CD8-positive, alpha-beta memory T cell (primary cell): ENCODE results near the gene B3GNT5. TPM values are rescaled to one million over a fixed set of nuclear protein-coding genes. Genes with fewer than 3 reads are reported as not detected.

Experiments used
- CTCF ChIA-PET: fragments of 350-600 bp; sonication (Branson Sonifier 250); formaldehyde crosslinking; loops from one replicate; lab custom pipeline; 2021; ENCODE audit warnings: antibody characterized with exemption; lab: Charles Lee
- POLR2A ChIA-PET: fragments of 350-600 bp; sonication (Branson Sonifier 250); formaldehyde crosslinking; loops from one replicate; lab custom pipeline; 2021; ENCODE audit warnings: antibody characterized with exemption; lab: Charles Lee
- DNase-seq, 5 donors: peaks; one replicate each; pipeline versions ENCODE4 v3.0.0 to v3.0.0-alpha.2; 2020 to 2022; ENCODE audit warnings: mixed read lengths in 1 of 5
- H3K27ac ChIP-seq: one replicate; pipeline ENCODE4 v1.7.0; 2013; ENCODE audit warnings: low read depth, mild to moderate bottlenecking, low read length, moderate library complexity
- H3K27me3 ChIP-seq: 2 replicates; pipeline ENCODE4 v1.7.0; 2013; ENCODE audit warnings: low read length, mild to moderate bottlenecking; ENCODE audit not compliant: insufficient read depth, poor library complexity, severe bottlenecking
- H3K36me3 ChIP-seq: 2 replicates; pipeline ENCODE4 v1.7.0; 2013; ENCODE audit warnings: mild to moderate bottlenecking, low read length, moderate library complexity; ENCODE audit not compliant: insufficient read depth
- H3K4me1 ChIP-seq: 2 replicates; pipeline ENCODE4 v1.7.0; 2013; ENCODE audit warnings: mild to moderate bottlenecking, low read length, moderate library complexity; ENCODE audit not compliant: insufficient read depth
- H3K4me3 ChIP-seq: 2 replicates; pipeline ENCODE4 v1.7.0; 2013; ENCODE audit warnings: mild to moderate bottlenecking, low read length
- H3K9me3 ChIP-seq: 2 replicates; pipeline ENCODE4 v1.7.0; 2013; ENCODE audit warnings: mild to moderate bottlenecking, low read length
- H3K27ac Mint-ChIP-seq, 8 donors: one replicate each; pipeline ENCODE4 v1.8.0; 2020 to 2021; ENCODE audit warnings: mixed read lengths in 8 of 8, mild to moderate bottlenecking in 6 of 8, inconsistent platforms in 3 of 8, moderate library complexity in 3 of 8
- H3K27me3 Mint-ChIP-seq, 2 donors: one replicate each; pipeline ENCODE4 v1.8.0; 2020 to 2021; ENCODE audit warnings: mixed read lengths in 2 of 2, mild to moderate bottlenecking in 1 of 2, moderate library complexity in 1 of 2
- H3K36me3 Mint-ChIP-seq, 3 donors: one replicate each; pipeline ENCODE4 v1.8.0; 2020 to 2021; ENCODE audit warnings: mixed read lengths in 3 of 3, inconsistent platforms in 1 of 3, mild to moderate bottlenecking in 1 of 3
- H3K4me1 Mint-ChIP-seq, 3 donors: one replicate each; pipeline ENCODE4 v1.8.0; 2020 to 2021; ENCODE audit warnings: mixed read lengths in 3 of 3, inconsistent platforms in 1 of 3, mild to moderate bottlenecking in 1 of 3
- H3K4me3 Mint-ChIP-seq, 7 donors: one replicate each; pipeline ENCODE4 v1.8.0; 2020 to 2021; ENCODE audit warnings: mixed read lengths in 7 of 7, mild to moderate bottlenecking in 6 of 7, moderate library complexity in 4 of 7, inconsistent platforms in 2 of 7
- H3K9me3 Mint-ChIP-seq, 5 donors: one replicate each; pipeline ENCODE4 v1.8.0; 2020 to 2022; ENCODE audit warnings: mixed read lengths in 5 of 5, mild to moderate bottlenecking in 3 of 5, moderate library complexity in 2 of 5, inconsistent platforms in 1 of 5
- polyA plus RNA-seq: library from polyadenylated mRNA; unstranded; fragments of 300-500 nt; fragmentation: Illumina TruSeq; gene quantifications from one replicate; pipeline ENCODE4 v1.2.3, GENCODE V29; 2021
- total RNA-seq, 2 experiments: library from RNA; stranded (reverse); gene quantifications; one replicate each; pipeline ENCODE4 v1.2.3, GENCODE V29; 2021

Gene B3GNT5
- total and polyA plus RNA-seq, 3 experiments from 2014 or later: 10.0 TPM; not detected in 1

DNA sequence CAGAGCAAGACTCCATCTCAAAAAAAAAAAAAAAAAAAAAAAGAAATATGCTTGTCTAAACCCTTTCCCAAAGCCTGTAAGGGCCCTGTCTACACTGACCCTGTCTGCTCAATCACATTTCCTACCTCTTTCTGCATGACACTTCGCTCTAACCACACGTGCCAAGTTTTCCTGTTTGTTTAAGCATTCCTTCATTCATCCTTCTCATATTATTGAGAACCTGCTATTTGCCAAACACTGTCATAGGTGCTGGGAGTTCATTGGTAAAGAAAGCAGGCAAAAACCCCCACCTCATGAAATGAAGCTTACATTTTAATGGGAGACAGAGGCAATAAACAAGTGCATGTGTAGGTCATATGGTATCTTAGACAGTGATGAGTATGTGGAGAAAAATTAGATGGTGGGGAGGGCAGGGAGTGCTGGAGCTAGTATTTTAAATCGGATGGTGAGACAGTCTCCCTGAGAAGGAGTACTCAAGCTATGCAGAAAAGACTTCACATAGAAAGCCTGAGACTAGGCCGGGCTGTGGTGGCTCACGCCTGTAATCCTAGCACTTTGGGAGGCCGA lies 48.0 kb downstream of the B3GNT5 start:
- Histone ChIP-seq H3K36me3 (no peaks in the 10 kb centered on the region), H3K4me1 (no peaks in the 10 kb centered on the region), H3K4me3 (no peak overlapping the region), H3K9me3 (no peaks in the 10 kb centered on the region), H3K27me3 (no peaks in the 10 kb centered on the region), H3K27ac (no peak overlapping the region)
- H3K27ac Mint-ChIP-seq: peak overlapping the region in 1 of 8 donors; percentile 57
- CTCF ChIA-PET: no interaction called here
- H3K4me1 Mint-ChIP-seq: peaks cover 4 to 7% (median 6%) of the 10 kb centered on the region in 3 donors
- POLR2A ChIA-PET: interaction anchor here (0.6 kb wide), 1 partner anchor 36 kb away, joined by 6 read pairs; no protein-coding TSS in a partner anchor
- H3K36me3 Mint-ChIP-seq: peaks cover 7 to 20% (median 7%) of the 10 kb centered on the region in 3 donors
- DNase-seq: no peak
- no peaks in the 10 kb centered on the region for H3K27me3 Mint-ChIP-seq
- no peaks in the 10 kb centered on the region for H3K9me3 Mint-ChIP-seq
- H3K4me3 Mint-ChIP-seq: no peak overlapping the region

- ChIA-PET CTCF (interaction anchor here (0.8 kb wide), 1 partner anchor 80 kb away, joined by 3 read pairs; no protein-coding TSS in a partner anchor), POLR2A (no interaction called here)
- Mint-ChIP-seq H3K27ac (peak overlapping the region in 2 of 8 donors; percentile 1 to 31), H3K9me3 (no peaks in the 10 kb centered on the region), H3K27me3 (no peaks in the 10 kb centered on the region), H3K36me3 (peaks cover 0 to 13% (median 3%) of the 10 kb centered on the region in 3 donors), H3K4me3 (no peak overlapping the region), H3K4me1 (peaks cover 4 to 7% (median 6%) of the 10 kb centered on the region in 3 donors)
- H3K36me3 ChIP-seq: no peaks in the 10 kb centered on the region
- no peaks in the 10 kb centered on the region for H3K9me3 ChIP-seq
- DNase-seq: no peak
- no peaks in the 10 kb centered on the region for H3K4me1 ChIP-seq
- no peak overlapping the region for H3K4me3 ChIP-seq
- no peak overlapping the region for H3K27ac ChIP-seq
- no peaks in the 10 kb centered on the region for H3K27me3 ChIP-seq
These were observed 49.0 kb downstream of the B3GNT5 start for GRCh38 chr3:183301937-183302580.

- DNase-seq: no peak
- Histone ChIP-seq H3K9me3 (no peaks in the 10 kb centered on the region), H3K36me3 (no peaks in the 10 kb centered on the region), H3K4me1 (no peaks in the 10 kb centered on the region), H3K4me3 (no peak overlapping the region), H3K27ac (no peak overlapping the region), H3K27me3 (no peaks in the 10 kb centered on the region)
- CTCF ChIA-PET: no interaction called here
- Mint-ChIP-seq H3K27ac (peak overlapping the region in 2 of 8 donors; percentile 41 to 72), H3K36me3 (peaks cover 0 to 12% (median 0%) of the 10 kb centered on the region in 3 donors), H3K27me3 (no peaks in the 10 kb centered on the region), H3K9me3 (no peaks in the 10 kb centered on the region), H3K4me1 (peaks cover 4 to 7% (median 6%) of the 10 kb centered on the region in 3 donors), H3K4me3 (no peak overlapping the region)
- POLR2A ChIA-PET: no interaction called here
These were observed 50.6 kb downstream of the B3GNT5 start for GRCh38 chr3:183303690-183304089.

DNA sequence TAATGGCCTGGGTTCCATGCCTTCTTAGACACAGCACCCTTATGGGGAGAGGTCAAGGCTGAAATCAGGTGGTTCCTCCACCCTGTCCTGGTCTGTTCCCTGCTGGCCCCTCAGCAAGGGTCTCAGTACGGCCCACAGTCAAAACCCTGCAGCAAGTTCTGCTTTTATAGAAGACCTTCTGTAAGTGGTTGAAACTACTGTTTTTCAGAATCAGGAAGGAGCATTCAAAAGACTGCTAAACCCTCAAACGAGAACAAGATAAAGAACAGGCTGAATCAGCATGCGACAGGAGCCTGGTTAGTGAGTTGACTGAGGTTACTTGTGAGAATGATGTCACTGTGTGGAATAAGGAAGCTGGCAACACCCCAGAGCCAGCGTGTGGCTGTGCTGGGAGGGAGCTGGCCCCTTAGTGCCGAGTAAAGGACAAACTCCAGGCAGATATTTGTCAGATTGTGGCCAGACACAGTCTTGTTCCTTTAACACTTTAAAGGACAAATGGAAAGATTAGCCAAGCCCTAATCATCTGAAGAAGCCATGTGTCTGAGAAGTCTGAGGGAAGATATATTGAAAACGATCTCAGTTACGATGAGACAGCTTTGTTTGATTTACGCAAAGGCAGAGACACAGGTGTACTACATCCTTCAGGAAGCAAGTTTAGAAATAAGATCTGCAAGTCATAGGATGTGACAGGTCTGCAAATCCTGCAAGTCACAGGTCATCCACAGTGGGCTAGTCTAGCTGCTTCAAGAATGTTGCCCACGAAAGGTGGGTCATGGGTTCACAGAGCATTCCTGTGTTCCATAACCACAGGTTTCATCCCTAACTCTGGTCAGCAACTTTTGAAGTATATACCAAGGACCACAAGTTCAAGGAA lies 54.0 kb downstream of the B3GNT5 start:
- ChIA-PET POLR2A (no interaction called here), CTCF (no interaction called here)
- H3K9me3 ChIP-seq: no peaks in the 10 kb centered on the region
- no peaks in the 10 kb centered on the region for H3K27me3 Mint-ChIP-seq
- H3K36me3 ChIP-seq: no peaks in the 10 kb centered on the region
- H3K36me3 Mint-ChIP-seq: peaks cover 0 to 26% (median 4%) of the 10 kb centered on the region in 3 donors
- H3K27me3 ChIP-seq: no peaks in the 10 kb centered on the region
- peak overlapping the region; percentile 41 for H3K27ac ChIP-seq
- H3K4me1 Mint-ChIP-seq: peaks cover 2 to 4% (median 3%) of the 10 kb centered on the region in 3 donors
- H3K4me3 Mint-ChIP-seq: no peak overlapping the region
- H3K4me3 ChIP-seq: no peak overlapping the region
- H3K9me3 Mint-ChIP-seq: no peaks in the 10 kb centered on the region
- DNase-seq: no peak
- H3K4me1 ChIP-seq: no peaks in the 10 kb centered on the region
- peak overlapping the region in 3 of 8 donors; percentile 29 to 43 (median 42) for H3K27ac Mint-ChIP-seq

DNA sequence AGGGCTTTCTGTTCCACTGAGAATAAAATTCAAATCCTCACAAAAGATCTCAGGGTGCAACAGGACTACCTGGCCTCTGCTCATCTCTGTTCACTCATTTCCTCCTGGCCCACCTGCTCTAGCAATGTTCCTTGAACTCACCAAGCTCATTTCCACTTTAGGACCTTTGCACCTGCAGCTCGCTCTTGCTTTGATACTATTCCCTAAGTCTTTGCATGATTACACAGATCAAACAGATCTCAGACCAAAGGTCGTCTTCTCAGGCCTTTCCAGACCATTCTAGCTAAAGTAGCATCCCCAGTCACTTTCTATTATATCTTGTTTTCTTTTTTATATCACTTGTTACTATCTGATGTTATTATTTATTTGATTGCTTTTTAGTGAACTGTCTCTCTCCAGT lies 54.7 kb downstream of the B3GNT5 start:
- POLR2A ChIA-PET: no interaction called here
- no peaks in the 10 kb centered on the region for H3K27me3 Mint-ChIP-seq
- Histone ChIP-seq H3K36me3 (no peaks in the 10 kb centered on the region), H3K27me3 (no peaks in the 10 kb centered on the region), H3K4me1 (no peaks in the 10 kb centered on the region), H3K27ac (no peak overlapping the region), H3K9me3 (no peaks in the 10 kb centered on the region), H3K4me3 (no peak overlapping the region)
- CTCF ChIA-PET: no interaction called here
- H3K4me3 Mint-ChIP-seq: no peak overlapping the region
- DNase-seq: no peak
- H3K27ac Mint-ChIP-seq: peak overlapping the region in 1 of 8 donors; percentile 81
- H3K36me3 Mint-ChIP-seq: peaks cover 0 to 26% (median 4%) of the 10 kb centered on the region in 3 donors
- no peaks in the 10 kb centered on the region for H3K9me3 Mint-ChIP-seq
- H3K4me1 Mint-ChIP-seq: no peaks in the 10 kb centered on the region

- Mint-ChIP-seq H3K9me3 (no peaks in the 10 kb centered on the region), H3K4me3 (no peak overlapping the region), H3K27ac (no peak overlapping the region), H3K4me1 (no peaks in the 10 kb centered on the region), H3K36me3 (peaks cover 0 to 25% (median 4%) of the 10 kb centered on the region in 3 donors), H3K27me3 (no peaks in the 10 kb centered on the region)
- DNase-seq: no peak
- ChIA-PET CTCF (no interaction called here), POLR2A (no interaction called here)
- Histone ChIP-seq H3K36me3 (no peaks in the 10 kb centered on the region), H3K4me3 (no peak overlapping the region), H3K4me1 (no peaks in the 10 kb centered on the region), H3K27ac (no peak overlapping the region), H3K9me3 (no peaks in the 10 kb centered on the region), H3K27me3 (no peaks in the 10 kb centered on the region)
These were observed 55.7 kb downstream of the B3GNT5 start for GRCh38 chr3:183308751-183309150.

GRCh38 chr3:183309276-183309675 lies 56.2 kb downstream of the B3GNT5 start:
- CTCF ChIA-PET: no interaction called here
- H3K4me3 Mint-ChIP-seq: no peak overlapping the region
- peaks cover 0 to 25% (median 4%) of the 10 kb centered on the region in 3 donors for H3K36me3 Mint-ChIP-seq

DNA sequence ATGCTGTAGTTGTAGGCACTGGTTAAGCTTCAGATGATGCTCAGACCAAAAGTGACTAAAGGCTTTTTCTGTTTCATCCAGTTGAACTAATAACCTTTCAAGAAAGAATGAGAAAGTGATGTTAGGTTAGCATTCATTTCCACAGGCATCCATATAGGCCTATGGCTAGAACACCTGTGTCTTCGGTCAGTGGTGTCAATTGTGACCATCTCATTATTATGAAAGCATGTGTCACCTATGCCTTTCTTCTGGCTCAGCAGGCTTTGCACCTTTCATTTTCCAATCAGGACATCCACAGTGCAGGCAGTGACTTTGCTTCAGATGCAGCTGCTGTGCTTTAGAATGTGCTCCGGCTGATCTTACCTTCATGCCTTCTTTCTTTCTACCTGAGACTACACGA lies 57.9 kb downstream of the B3GNT5 start:
- POLR2A ChIA-PET: no interaction called here
- Mint-ChIP-seq H3K4me1 (no peaks in the 10 kb centered on the region), H3K27me3 (no peaks in the 10 kb centered on the region), H3K36me3 (peaks cover 0 to 25% (median 4%) of the 10 kb centered on the region in 3 donors), H3K9me3 (no peaks in the 10 kb centered on the region), H3K4me3 (no peak overlapping the region), H3K27ac (peak overlapping the region in 2 of 8 donors; percentile 3 to 5)
- Histone ChIP-seq H3K27me3 (no peaks in the 10 kb centered on the region), H3K27ac (no peak overlapping the region), H3K4me1 (no peaks in the 10 kb centered on the region), H3K36me3 (no peaks in the 10 kb centered on the region), H3K9me3 (no peaks in the 10 kb centered on the region), H3K4me3 (no peak overlapping the region)
- no peak for DNase-seq
- CTCF ChIA-PET: no interaction called here

More at GRCh38 chr3:183309276-183309675, 56.2 kb downstream of the B3GNT5 start:
- Histone ChIP-seq H3K27me3 (no peaks in the 10 kb centered on the region), H3K4me1 (no peaks in the 10 kb centered on the region), H3K27ac (no peak overlapping the region), H3K4me3 (no peak overlapping the region), H3K36me3 (no peaks in the 10 kb centered on the region), H3K9me3 (no peaks in the 10 kb centered on the region)
- DNase-seq: no peak
- Mint-ChIP-seq H3K27ac (no peak overlapping the region), H3K9me3 (no peaks in the 10 kb centered on the region), H3K27me3 (no peaks in the 10 kb centered on the region), H3K4me1 (no peaks in the 10 kb centered on the region)
- POLR2A ChIA-PET: no interaction called here
